Gastroesophageal sphincter (tissue), 3 donors: ENCODE measurements around the gene DIP2C.

Source experiments
- EP300 ChIP-seq: sonication (generic); formaldehyde crosslinking; IDR thresholded peaks from one replicate; pipeline ENCODE4 v1.6.1; 2017; ENCODE audit warnings: antibody characterized with exemption, mild to moderate bottlenecking
- POLR2A ChIP-seq, 2 donors: fragments of 450-650 bp; IDR thresholded peaks; one replicate each; pipeline ENCODE4 v1.6.1; 2017; ENCODE audit warnings: antibody characterized with exemption in 2 of 2, mild to moderate bottlenecking in 2 of 2, moderate library complexity in 1 of 2
- POLR2AphosphoS5 ChIP-seq: sonication (generic); formaldehyde crosslinking; IDR thresholded peaks from one replicate; pipeline ENCODE4 v1.6.1; 2017; ENCODE audit warnings: antibody characterized with exemption
- TF ChIP-seq, protein P1 (sequence below), 4 experiments: fragments of 200-600 bp in 2 of 4; fragments of 450-650 bp in 2 of 4; sonication (generic) in 1 of 4; IDR thresholded peaks; one replicate each; pipeline ENCODE4 v1.5.1; 2017 to 2019; ENCODE audit warnings: antibody characterized with exemption in 4 of 4, mild to moderate bottlenecking in 2 of 4, moderate library complexity in 2 of 4

DNA sequence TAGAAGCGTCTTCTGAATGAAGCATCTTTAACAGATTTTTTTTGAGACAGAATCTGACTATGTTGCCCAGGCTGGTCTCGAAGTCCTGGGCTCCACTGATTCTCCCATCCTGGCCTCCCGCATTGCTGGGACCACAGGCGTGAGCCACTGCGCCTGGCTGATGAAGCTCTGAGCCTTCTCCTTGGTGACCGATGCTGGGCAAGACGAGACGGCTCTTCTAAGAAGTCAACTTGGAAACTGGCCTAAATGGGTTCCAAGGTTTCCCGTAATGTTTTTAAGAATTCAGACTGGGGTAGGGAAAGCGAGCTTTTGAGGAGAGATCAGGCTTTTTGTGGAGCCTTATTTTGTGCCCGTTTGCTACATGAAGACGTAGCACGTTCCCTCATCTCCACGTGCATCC is 329.7 kb downstream of the DIP2C start:
- TF ChIP-seq, protein P1, sequence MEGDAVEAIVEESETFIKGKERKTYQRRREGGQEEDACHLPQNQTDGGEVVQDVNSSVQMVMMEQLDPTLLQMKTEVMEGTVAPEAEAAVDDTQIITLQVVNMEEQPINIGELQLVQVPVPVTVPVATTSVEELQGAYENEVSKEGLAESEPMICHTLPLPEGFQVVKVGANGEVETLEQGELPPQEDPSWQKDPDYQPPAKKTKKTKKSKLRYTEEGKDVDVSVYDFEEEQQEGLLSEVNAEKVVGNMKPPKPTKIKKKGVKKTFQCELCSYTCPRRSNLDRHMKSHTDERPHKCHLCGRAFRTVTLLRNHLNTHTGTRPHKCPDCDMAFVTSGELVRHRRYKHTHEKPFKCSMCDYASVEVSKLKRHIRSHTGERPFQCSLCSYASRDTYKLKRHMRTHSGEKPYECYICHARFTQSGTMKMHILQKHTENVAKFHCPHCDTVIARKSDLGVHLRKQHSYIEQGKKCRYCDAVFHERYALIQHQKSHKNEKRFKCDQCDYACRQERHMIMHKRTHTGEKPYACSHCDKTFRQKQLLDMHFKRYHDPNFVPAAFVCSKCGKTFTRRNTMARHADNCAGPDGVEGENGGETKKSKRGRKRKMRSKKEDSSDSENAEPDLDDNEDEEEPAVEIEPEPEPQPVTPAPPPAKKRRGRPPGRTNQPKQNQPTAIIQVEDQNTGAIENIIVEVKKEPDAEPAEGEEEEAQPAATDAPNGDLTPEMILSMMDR (IDR thresholded peaks at IDR 0.05): no peak
- TF ChIP-seq EP300 (no peak), POLR2AphosphoS5 (no peak), POLR2A (IDR thresholded peaks at IDR 0.05) (no peak)
